Esophagus (tissue), 2 donors: ENCODE results near the gene SPDYE1. TPM values are rescaled to one million over a fixed set of nuclear protein-coding genes. Genes with fewer than 3 reads are reported as not detected.
"Not testable (repeated sequence)": the region's sequence is repeated elsewhere in the genome, so short reads cannot be mapped to it uniquely, and the experiment has no call there.

Experiments used
- H3K27ac ChIP-seq, 2 donors: one replicate each; pipeline ENCODE4 v1.5.1; 2013; ENCODE audit warnings: low read depth in 2 of 2, mild to moderate bottlenecking in 2 of 2, inconsistent platforms in 1 of 2, low read length in 1 of 2, moderate library complexity in 1 of 2
- H3K27me3 ChIP-seq, 2 donors: one replicate each; pipeline ENCODE4 v1.6.1; 2013; ENCODE audit warnings: low read length in 2 of 2, control low read depth in 1 of 2, mild to moderate bottlenecking in 1 of 2; ENCODE audit not compliant: insufficient read depth in 2 of 2, control insufficient read depth in 1 of 2
- H3K36me3 ChIP-seq, 2 donors: one replicate each; pipeline ENCODE4 v1.6.1; 2013; ENCODE audit warnings: low read length in 1 of 2; ENCODE audit not compliant: control insufficient read depth in 2 of 2, insufficient read depth in 2 of 2
- H3K4me1 ChIP-seq, 2 donors: one replicate each; pipeline ENCODE4 v1.6.1; 2013; ENCODE audit warnings: low read length in 1 of 2; ENCODE audit not compliant: control insufficient read depth in 2 of 2, insufficient read depth in 2 of 2
- H3K4me3 ChIP-seq, 2 donors: one replicate each; pipeline ENCODE4 v1.5.1; 2013; ENCODE audit warnings: low read length in 2 of 2, mild to moderate bottlenecking in 2 of 2, low read depth in 1 of 2, moderate library complexity in 1 of 2
- H3K9me3 ChIP-seq, 2 donors: one replicate each; pipeline ENCODE4 v1.6.1; 2013; ENCODE audit warnings: mild to moderate bottlenecking in 2 of 2, low read depth in 1 of 2, low read length in 1 of 2, moderate library complexity in 1 of 2; ENCODE audit not compliant: control insufficient read depth in 2 of 2, insufficient read depth in 1 of 2
- WGBS, 2 donors: extraction: QIAGEN DNeasy Blood & Tissue Kit; methylation state at CpG; one replicate each; pipeline ENCODE4 v1.1.7; 2013; 5-methylcytosine and 5-hydroxymethylcytosine counted together
- polyA plus RNA-seq, 2 donors: library from polyadenylated mRNA; stranded (reverse); fragments of 200-250 nt; gene quantifications; one replicate each; pipeline ENCODE4 v1.2.3, GENCODE V29; 2013
- donor health status: healthy with polysubstance abuse.
- donor health status: Bipolar disorder and iron deficiency.

The SPDYE1 gene
- polyA plus RNA-seq, 2 donors, result 0.01 TPM; not detected in 1

DNA sequence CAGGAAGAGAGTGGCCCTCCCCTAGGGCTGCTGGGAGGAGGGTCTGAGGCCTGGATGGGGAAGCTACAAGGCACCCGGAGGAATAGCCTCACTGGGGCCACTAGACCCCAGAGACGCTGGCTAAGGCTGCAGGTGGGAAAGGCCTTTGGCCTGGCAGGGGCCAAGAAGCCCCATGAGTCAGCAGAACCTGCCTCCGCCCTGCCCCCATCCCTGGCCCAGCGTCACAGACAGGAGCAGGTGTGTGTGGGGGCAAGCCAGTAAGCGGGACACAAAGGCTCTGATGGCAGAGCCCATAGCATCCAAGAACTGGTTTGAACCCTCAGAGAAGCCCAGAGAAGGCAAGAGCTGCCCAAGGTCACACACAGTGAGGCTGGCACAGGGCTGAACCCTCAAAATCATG, 27.0 kb upstream of the SPDYE1 start:
- WGBS, 2 donors, result 78 to 92% methylated on average over 2 to 3 of the region's 5 CpGs
- not testable (repeated sequence) for H3K4me3 ChIP-seq, H3K4me1 ChIP-seq, H3K36me3 ChIP-seq, H3K27ac ChIP-seq, H3K27me3 ChIP-seq, H3K9me3 ChIP-seq

DNA sequence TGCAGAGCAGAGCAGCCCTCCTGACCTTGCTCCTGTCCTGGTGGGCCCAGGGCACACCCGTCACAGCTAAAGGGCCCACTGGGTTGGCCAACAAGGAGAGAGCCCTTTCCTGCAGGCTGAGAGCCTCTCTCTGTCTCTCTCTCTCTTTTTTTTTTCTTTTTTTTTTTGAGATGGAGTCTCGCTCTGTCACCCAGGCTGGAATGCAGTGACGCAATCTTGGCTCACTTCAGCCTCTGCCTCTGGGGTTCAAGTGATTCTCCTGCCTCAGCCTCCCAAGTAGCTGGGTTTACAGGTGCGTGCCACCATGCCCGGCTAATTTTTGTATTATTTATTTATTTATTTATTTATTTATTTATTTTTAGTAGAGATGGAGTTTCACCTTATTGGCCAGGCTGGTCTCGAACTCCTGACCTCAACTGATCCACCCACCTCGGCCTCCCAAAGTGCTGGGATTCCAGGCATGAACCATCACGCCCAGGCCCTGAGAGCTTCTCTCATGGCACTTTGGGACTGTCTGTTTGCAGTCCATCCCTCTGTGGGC, 23.6 kb upstream of the SPDYE1 start:
- H3K9me3 ChIP-seq, H3K27ac ChIP-seq, H3K27me3 ChIP-seq, H3K4me1 ChIP-seq, H3K36me3 ChIP-seq, H3K4me3 ChIP-seq: not testable (repeated sequence)
- 86 to 93% methylated on average over 6 to 7 of the region's 8 CpGs for WGBS, 2 donors

DNA sequence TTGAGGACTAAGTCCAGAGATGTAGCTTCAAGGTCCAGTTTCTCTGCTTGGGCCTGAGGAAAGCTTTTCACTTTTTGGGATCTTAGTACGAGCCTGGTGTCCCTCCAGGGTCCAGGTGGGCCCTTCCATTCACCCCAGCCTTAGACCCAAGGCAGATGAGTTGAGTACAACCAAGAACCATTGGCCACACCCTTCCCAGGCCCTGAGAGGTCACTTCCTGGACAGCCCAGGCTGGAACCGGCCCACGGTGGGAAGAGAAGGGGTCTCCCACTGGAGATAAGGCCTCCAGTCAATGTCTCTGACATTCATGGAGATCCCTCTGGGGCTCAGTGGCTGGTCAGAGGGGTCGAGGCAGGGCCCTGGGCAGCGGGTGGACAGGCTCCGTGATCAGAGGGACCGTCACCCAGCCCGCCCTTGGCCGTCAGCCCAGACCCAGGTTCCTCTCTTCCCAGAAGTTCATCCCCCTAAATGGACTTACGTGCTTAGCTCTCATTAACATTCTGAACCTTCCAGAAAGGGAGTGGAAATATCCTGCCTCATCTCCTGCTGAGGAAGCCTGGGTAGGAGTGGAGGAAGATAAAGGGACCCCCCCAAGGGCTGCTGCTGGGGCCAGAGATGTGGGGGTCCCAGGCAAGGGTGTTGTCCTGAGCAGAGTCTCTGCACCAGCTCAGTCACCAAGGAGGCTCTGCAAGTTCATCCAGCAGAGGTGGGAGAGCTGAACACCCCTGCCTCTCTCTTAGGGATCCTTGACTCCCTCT, 22.8 kb upstream of the SPDYE1 start:
- not testable (repeated sequence) for H3K4me3 ChIP-seq

DNA sequence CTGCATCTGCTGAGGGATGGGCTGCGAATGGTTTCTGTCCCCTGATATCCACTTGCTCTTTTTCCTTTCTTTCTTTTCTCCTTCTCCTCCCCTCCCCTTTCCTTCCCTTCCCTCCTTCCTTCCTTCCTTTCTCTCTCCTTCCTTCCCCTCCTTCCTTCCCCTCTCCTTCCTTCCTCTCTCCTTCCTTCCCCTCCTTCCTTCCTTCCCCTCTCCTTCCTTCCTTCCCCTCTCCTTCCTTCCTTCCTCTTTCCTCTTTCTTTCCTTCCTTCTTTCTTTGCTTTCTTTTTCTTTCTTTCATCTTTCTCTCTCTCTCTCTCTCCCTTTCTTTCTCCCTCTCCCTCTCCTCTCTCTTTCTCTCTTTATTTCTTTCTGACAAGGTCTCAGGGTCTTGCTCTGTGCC, 20.2 kb upstream of the SPDYE1 start:
- H3K9me3 ChIP-seq, result no peaks in the 10 kb centered on the region
- H3K4me1 ChIP-seq, result no peaks in the 10 kb centered on the region
- WGBS, 2 donors, result 88 to 93% methylated on average over 1 of the region's 1 CpG
- peaks cover 0 to 2% of the 10 kb centered on the region in 2 donors for H3K36me3 ChIP-seq
- H3K4me3 ChIP-seq, result no peak overlapping the region
- H3K27me3 ChIP-seq, result no peaks in the 10 kb centered on the region
- no peak overlapping the region for H3K27ac ChIP-seq

More for the DNA sequence above, 22.8 kb upstream of the SPDYE1 start:
- not testable (repeated sequence) for H3K36me3 ChIP-seq, H3K27ac ChIP-seq, H3K4me1 ChIP-seq, H3K9me3 ChIP-seq, H3K27me3 ChIP-seq
- 83 to 84% methylated on average over 10 of the region's 10 CpGs for WGBS, 2 donors

DNA sequence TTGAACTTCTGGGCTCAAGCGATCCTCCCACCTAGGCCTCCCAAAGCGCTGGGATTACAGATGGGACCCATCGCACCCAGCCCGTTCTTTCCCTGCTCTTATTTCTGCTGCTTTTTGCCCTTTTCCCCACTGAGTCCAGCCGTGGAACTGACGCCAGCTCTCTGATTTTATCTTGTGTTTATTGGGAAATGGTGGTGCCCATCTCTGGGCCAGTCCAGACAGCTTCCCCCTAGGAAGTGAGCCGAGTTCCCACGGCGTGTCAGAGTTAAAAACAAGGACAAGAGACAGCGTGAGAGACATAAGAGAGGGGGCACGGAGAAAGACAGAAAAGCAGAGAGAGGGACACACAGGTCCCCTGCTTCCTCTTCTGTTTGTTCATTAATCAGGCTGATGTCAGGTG, 19.6 kb upstream of the SPDYE1 start:
- H3K27ac ChIP-seq, H3K36me3 ChIP-seq: not testable (repeated sequence)
- 78 to 79% methylated on average over 10 to 11 of the region's 11 CpGs for WGBS, 2 donors

DNA sequence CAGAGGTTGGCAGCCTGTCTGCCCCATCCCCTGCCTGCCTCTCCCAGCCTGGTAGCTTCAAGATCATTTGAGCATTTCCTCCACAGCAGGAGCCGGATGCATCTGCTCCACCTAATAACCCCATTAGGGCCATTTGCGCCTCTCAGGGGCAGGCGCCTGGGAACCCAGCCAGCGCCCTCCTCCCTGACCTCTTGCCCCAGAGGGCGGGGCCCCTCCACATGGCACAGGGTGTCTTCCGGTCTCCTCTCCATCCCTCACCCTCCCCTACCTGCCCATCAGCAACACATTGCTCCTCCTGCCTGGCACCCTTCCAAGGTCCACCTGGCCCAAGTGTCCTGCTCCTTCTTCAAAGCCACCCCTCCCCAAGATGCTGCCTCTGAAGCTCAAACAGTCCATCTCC, 14.8 kb upstream of the SPDYE1 start:
- H3K36me3 ChIP-seq, H3K27ac ChIP-seq, H3K9me3 ChIP-seq, H3K4me3 ChIP-seq, H3K4me1 ChIP-seq, H3K27me3 ChIP-seq: not testable (repeated sequence)
- WGBS, 2 donors, result no CpG with 5 or more reads among the region's 6 CpGs

More for the DNA sequence above, 19.6 kb upstream of the SPDYE1 start:
- H3K9me3 ChIP-seq, H3K27me3 ChIP-seq, H3K4me3 ChIP-seq, H3K4me1 ChIP-seq: not testable (repeated sequence)

DNA sequence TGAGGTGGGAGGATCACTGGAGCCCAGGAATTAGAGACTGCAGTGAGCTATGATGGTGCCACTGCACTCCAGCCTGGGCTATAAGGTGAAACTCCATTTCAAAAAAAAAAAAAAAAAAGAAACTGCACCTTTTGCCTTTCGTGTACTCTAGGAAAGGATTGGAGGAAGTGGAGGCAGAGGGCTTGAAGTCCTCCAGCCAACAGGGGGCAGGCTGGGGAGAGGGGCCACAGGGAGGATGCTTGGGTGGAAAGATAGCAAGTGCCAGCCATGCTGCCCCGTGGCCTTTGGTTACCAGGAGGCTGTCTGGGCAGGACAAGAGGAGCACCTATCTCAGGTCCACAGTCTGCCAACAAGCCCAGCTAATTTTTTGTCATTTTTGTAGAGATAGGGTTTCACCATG, 14.0 kb upstream of the SPDYE1 start:
- H3K9me3 ChIP-seq, H3K4me3 ChIP-seq, H3K4me1 ChIP-seq, H3K27me3 ChIP-seq, H3K27ac ChIP-seq, H3K36me3 ChIP-seq: not testable (repeated sequence)
- 91 to 94% methylated on average over 1 to 2 of the region's 2 CpGs for WGBS, 2 donors

DNA sequence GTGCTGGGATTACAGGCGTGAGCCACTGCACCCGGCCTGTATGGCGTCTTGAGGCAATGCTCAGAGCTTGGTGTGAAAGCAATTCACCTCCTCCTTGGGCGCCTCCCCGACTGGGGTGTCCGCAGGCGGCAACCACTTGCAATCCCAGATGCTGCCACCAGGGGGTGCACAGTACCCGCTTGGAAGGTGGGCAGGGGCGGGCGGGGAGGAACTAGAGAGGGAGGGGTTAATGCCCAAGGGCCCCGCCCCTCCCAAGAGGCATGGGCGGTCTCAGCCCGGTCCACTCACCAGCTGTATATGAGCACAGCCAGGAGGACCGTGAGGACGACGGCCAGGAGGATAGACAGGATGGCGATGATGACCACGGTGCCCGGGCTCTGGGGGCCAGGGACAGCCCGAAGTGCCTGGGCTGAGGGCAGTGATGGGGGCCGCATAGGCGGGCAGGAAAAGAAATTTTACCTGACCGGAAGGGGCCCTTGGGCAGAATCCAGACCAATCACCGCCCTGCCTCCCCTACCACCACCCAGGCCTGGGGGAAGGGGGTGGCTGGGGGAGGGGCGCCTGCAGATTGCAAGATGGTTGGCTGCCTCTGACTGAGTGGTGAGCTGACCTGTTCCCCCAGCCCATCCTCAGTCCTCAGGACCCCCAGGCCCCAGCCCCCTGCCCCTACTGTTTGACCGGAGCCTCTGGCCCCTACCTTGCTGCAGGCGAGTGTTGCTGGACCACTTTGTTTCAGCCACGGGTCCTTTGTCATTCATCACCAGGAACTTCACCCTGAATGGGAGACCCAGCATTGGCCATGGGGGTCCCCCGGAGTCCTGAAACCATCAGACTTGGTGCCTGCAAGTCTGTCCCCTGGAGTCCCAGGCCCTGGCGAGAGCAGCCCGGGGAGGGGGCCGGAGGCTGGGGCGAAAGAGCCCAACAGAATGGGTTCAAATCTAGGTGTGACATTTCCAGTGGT, 11.5 kb upstream of the SPDYE1 start:
- H3K9me3 ChIP-seq, H3K27ac ChIP-seq: not testable (repeated sequence)
- 18 to 20% methylated on average over 26 to 31 of the region's 33 CpGs for WGBS, 2 donors

DNA sequence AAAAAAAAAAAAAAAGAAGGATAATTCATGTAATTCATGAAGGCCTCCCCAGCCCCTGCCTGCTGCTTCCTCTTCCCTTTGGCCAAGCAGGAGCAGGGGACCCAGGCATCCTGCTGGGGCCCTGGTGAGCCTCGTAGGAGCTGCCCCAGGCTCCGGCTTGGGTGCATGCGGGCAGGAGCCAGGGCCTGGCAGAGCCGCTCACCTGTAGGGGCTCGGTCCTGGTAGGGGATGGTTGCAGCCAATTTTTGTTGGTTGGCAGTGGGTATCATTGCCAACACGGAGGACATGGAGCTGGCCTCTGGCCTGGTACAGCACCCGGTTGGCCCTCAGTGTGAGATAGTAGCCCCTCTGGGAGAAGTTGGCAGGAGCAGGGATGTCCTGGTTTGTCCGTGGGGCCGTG, 10.2 kb upstream of the SPDYE1 start:
- H3K27me3 ChIP-seq, H3K4me1 ChIP-seq, H3K9me3 ChIP-seq, H3K36me3 ChIP-seq: not testable (repeated sequence)
- H3K4me3 ChIP-seq, result peak overlapping the region; percentile 11 to 39
- WGBS, 2 donors, result 75 to 88% methylated on average over 3 to 7 of the region's 9 CpGs
- peak overlapping the region in 1 of 2 donors; percentile 64 for H3K27ac ChIP-seq

More for the DNA sequence above, 11.5 kb upstream of the SPDYE1 start:
- H3K36me3 ChIP-seq, H3K4me3 ChIP-seq, H3K27me3 ChIP-seq, H3K4me1 ChIP-seq: not testable (repeated sequence)
